ENCODE measurements around the gene AHCTF1. TPM values are rescaled to one million over a fixed set of nuclear protein-coding genes. Genes with fewer than 3 reads are reported as not detected.

The AHCTF1 gene
- total RNA-seq, 6 donors from 2014 or later = 22.2 to 40.9 (median 29.7) TPM

DNA sequence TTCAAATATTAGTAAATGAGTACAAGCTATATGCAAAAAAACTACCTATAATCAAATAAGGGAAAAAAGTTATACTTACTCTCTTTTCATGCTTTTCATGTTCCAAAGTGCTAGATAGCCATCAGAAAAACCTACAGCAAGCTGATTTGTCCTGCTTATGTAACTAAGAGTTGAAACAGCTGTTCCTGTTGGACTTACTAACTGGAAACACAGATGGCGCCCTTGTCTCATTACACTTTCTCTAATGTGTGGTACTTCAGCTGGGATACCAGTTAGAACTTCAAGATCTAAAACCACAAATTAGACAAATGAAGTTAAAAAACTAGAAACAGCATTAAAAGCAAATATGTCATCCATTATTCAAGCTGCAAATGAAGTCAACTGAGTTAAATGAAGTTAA, 24.3 kb downstream of the AHCTF1 start:
- 88 to 92% methylated on average over 1 of the region's 1 CpG for WGBS, 2 donors
- no peak for DNase-seq
- no peak overlapping the region for H3K4me3 ChIP-seq
- no peak overlapping the region for H3K27ac ChIP-seq
- TF ChIP-seq, protein P1, sequence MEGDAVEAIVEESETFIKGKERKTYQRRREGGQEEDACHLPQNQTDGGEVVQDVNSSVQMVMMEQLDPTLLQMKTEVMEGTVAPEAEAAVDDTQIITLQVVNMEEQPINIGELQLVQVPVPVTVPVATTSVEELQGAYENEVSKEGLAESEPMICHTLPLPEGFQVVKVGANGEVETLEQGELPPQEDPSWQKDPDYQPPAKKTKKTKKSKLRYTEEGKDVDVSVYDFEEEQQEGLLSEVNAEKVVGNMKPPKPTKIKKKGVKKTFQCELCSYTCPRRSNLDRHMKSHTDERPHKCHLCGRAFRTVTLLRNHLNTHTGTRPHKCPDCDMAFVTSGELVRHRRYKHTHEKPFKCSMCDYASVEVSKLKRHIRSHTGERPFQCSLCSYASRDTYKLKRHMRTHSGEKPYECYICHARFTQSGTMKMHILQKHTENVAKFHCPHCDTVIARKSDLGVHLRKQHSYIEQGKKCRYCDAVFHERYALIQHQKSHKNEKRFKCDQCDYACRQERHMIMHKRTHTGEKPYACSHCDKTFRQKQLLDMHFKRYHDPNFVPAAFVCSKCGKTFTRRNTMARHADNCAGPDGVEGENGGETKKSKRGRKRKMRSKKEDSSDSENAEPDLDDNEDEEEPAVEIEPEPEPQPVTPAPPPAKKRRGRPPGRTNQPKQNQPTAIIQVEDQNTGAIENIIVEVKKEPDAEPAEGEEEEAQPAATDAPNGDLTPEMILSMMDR (IDR thresholded peaks at IDR 0.05) = peak in 4 of 6 experiments; percentile 19 to 34 (median 25)
- no peak for TF ChIP-seq EP300 (IDR thresholded peaks at IDR 0.05)
- no peaks in the 10 kb centered on the region for H3K27me3 ChIP-seq
- H3K9me3 ChIP-seq = no peaks in the 10 kb centered on the region
- peaks cover 13 to 78% (median 33%) of the 10 kb centered on the region in 4 donors for H3K36me3 ChIP-seq
- peak in 1 of 2 donors; percentile 56 for ATAC-seq (ENCODE audit: low FRiP score in 2 of 2)
- H3K4me1 ChIP-seq = peaks cover 0 to 3% (median 0%) of the 10 kb centered on the region in 4 donors

DNA sequence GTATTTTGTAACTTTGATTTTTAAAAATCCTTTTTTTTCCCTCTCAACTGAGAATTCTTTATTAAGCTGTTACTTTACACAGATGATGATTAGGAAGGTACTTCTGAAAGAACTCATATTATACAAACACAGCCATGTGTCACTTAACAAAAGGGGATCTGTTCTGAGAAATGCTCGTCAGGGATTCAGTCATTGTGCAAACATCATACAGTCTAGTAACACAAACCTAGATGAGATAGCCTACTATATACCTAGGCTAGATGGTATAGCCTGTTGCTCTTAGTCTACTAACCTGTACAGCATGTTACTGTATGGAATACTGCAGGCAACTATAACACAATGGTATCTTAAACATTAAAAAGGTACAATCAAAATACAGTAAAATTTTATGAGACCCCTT, 24.9 kb downstream of the AHCTF1 start:
- H3K9me3 ChIP-seq = no peaks in the 10 kb centered on the region
- ATAC-seq (ENCODE audit: low FRiP score in 2 of 2) = no peak
- TF ChIP-seq EP300 (IDR thresholded peaks at IDR 0.05) (no peak), POLR2A (IDR thresholded peaks at IDR 0.05) (no peak), POLR2AphosphoS5 (IDR thresholded peaks at IDR 0.05) (no peak)
- TF ChIP-seq, protein P1 (IDR thresholded peaks at IDR 0.05) = no peak
- DNase-seq = no peak
- no peaks in the 10 kb centered on the region for H3K27me3 ChIP-seq
- peaks cover 0 to 3% (median 0%) of the 10 kb centered on the region in 4 donors for H3K4me1 ChIP-seq
- WGBS, 2 donors = 71 to 86% methylated on average over 1 of the region's 1 CpG
- H3K4me3 ChIP-seq = no peak overlapping the region
- peaks cover 12 to 78% (median 36%) of the 10 kb centered on the region in 4 donors for H3K36me3 ChIP-seq
- no peak overlapping the region for H3K27ac ChIP-seq

DNA sequence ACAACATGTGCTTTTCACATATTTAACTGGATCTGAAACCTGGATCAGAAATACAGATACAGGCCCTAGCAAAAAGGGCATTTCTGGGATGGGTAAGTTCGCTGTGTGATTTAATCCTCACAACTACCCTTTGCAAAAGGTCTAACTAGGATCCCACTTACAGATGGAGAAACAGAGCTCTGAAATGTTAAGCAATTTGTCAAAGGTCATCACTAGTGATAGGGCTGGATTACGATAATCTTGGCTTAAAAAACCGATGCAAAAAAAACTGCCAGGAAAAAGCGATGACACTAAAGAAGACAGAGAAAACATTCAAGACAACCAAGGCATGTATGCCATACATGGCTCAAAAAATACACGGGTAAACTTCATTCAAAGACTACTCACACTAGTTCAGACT, 29.9 kb downstream of the AHCTF1 start:
- TF ChIP-seq POLR2AphosphoS5 (IDR thresholded peaks at IDR 0.05) (no peak), EP300 (IDR thresholded peaks at IDR 0.05) (no peak), POLR2A (IDR thresholded peaks at IDR 0.05) (no peak)
- TF ChIP-seq, protein P1 (IDR thresholded peaks at IDR 0.05) = no peak
- H3K36me3 ChIP-seq = peaks cover 14 to 96% (median 69%) of the 10 kb centered on the region in 4 donors
- H3K9me3 ChIP-seq = no peaks in the 10 kb centered on the region
- WGBS, 2 donors = 89 to 95% methylated on average over 5 of the region's 5 CpGs
- ATAC-seq (ENCODE audit: low FRiP score in 2 of 2) = no peak
- H3K27ac ChIP-seq = no peak overlapping the region
- no peak for DNase-seq
- no peaks in the 10 kb centered on the region for H3K4me1 ChIP-seq
- H3K27me3 ChIP-seq = no peaks in the 10 kb centered on the region
- no peak overlapping the region for H3K4me3 ChIP-seq

DNA sequence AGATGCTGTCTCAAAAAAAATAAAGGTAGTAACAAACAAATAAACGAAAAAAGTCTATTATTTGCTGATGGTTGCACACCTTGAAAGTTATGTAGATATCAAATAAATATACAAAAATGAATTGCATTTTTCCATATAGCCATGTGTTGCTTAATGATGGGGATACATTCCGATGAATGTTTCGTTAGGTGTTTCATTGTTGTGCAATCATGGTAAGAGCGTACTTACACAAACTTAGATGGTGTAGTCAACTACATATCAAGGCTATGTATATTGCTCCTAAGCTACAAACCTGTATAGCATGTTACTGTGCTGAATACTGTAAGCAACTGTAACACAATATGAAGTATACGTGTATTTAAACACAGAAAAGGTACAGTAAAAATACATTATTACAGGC, 34.4 kb downstream of the AHCTF1 start:
- no peak overlapping the region for H3K27ac ChIP-seq
- no peaks in the 10 kb centered on the region for H3K9me3 ChIP-seq
- H3K27me3 ChIP-seq = no peaks in the 10 kb centered on the region
- DNase-seq = no peak
- WGBS, 2 donors = 92% methylated on average over 5 of the region's 5 CpGs
- no peak overlapping the region for H3K4me3 ChIP-seq
- TF ChIP-seq POLR2A (IDR thresholded peaks at IDR 0.05) = no peak
- TF ChIP-seq EP300 (IDR thresholded peaks at IDR 0.05) = no peak
- no peak for TF ChIP-seq POLR2AphosphoS5 (IDR thresholded peaks at IDR 0.05)
- TF ChIP-seq, protein P1 (IDR thresholded peaks at IDR 0.05) = no peak
- H3K4me1 ChIP-seq = no peaks in the 10 kb centered on the region
- no peak for ATAC-seq (ENCODE audit: low FRiP score in 2 of 2)
- peaks cover 10 to 97% (median 59%) of the 10 kb centered on the region in 4 donors for H3K36me3 ChIP-seq

DNA sequence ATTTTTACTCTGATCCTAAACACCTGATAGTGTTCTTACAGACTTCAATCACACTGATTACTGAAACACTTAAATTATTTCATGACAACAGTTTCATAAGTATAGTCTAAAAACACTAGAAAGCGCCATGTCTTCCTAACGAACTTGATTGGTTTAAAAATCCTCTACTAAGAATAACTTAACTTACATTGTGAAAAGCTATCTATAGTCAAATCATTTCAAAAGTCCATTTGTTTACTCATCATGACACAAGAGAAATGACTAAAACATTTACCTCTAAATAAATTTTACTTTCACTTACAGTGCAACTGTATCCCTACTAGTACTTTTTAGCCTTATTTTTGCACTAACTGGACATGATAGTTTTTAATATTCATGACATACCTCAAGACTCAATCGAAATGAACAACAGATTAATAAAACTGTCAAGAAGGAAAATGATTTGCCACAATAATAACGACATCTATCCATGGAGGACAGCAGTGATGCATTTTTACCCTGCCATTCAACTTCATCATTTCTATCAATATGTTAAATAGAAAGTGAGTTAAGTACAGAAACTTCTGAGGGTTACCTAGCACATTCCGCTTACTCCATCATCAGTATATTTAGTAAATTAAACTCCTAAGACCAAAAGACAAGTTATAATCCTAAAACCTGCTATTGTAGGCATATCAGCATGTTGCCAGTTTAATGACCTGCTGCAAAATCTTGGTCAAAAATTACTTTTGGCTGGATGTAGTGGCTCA, 38.4 kb downstream of the AHCTF1 start:
- WGBS, 2 donors = 86 to 87% methylated on average over 5 of the region's 5 CpGs
- no peak for ATAC-seq (ENCODE audit: low FRiP score in 2 of 2)
- H3K9me3 ChIP-seq = no peaks in the 10 kb centered on the region
- DNase-seq = no peak
- no peak for TF ChIP-seq POLR2A (IDR thresholded peaks at IDR 0.05)
- no peak for TF ChIP-seq POLR2AphosphoS5 (IDR thresholded peaks at IDR 0.05)
- TF ChIP-seq, protein P1 (IDR thresholded peaks at IDR 0.05) = no peak
- TF ChIP-seq EP300 (IDR thresholded peaks at IDR 0.05) = no peak
- H3K36me3 ChIP-seq = peaks cover 30 to 88% (median 51%) of the 10 kb centered on the region in 4 donors
- no peak overlapping the region for H3K27ac ChIP-seq
- no peaks in the 10 kb centered on the region for H3K4me1 ChIP-seq
- no peaks in the 10 kb centered on the region for H3K27me3 ChIP-seq
- H3K4me3 ChIP-seq = no peak overlapping the region
